ENCODE measurements around the gene CCER1. TPM values are rescaled to one million over a fixed set of nuclear protein-coding genes. Genes with fewer than 3 reads are reported as not detected.
"Not testable (repeated sequence)": the region's sequence is repeated elsewhere in the genome, so short reads cannot be mapped to it uniquely, and the experiment has no call there.

Gene CCER1, protein sequence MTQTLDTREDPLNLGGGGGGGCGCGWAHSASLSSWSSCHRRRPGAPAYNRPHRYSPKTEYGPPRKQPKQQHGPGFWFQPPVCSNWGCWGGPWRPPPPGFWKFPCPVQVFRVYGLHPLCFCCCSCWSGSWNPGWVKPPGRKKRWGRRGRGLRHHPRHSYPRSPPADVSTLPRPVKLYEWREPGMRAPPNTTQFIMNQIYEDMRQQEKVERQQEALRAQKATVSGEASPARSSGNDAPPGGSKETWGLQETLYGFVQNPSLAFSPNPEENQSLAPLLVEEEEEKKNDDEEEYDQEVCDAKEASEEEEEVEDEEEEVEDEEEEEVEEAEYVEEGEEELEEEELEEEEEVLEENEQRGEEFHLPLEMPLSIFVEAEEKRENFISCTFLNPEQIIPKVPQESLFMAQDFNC
- not detected for total RNA-seq
- long read RNA-seq, result 0 reads

DNA sequence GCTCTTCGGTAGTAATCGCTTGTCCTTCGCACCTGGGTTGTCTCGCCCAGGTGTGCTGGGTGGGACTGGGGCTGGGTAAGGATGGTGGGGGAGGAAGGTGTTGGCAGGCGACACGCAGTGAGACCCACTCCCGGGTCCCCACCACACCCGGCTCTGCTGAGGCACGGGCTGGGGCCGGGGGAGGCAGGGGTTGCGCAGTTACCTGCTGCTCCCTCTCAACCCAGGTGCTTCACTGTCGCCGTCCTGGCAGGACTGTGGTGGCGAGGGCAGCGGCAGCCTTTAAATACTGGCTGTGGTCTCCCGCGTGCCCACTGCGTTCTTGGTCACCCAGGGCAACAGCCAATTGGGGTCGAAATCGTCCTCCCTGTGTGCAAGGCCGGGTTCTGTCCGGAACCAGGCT, at the start of gene CCER1:
TSS of gene CCER1 (minus strand) at position 256 of the 400 bp plus-strand sequence. CDS start 434 bp downstream, outside the sequence.
- intact Hi-C loops (cut with DNase I), result no loop called here
- ATAC-seq (no peak), DNase-seq (no peak)

DNA sequence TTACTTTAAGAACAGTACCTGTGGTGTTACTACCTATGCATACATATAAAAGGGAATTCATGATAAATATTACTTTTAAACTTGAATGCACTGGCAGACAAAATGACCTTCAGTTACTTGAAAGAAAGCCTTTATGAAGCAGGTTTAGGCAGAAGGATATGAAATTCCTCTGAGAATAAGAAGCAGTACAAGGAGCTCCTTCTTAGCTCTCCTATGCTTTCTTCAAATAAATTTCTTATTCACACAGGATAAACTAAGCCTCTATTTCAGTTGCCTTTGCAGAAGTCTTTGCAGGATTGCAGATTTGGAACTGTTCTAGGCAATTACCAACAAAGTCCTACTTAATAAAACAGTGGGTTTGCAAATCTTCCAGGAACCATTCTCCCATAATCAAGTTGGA, 48.8 kb upstream of the CCER1 start:
- no peak for ATAC-seq
- intact Hi-C loops (cut with DNase I), result no loop called here

DNA sequence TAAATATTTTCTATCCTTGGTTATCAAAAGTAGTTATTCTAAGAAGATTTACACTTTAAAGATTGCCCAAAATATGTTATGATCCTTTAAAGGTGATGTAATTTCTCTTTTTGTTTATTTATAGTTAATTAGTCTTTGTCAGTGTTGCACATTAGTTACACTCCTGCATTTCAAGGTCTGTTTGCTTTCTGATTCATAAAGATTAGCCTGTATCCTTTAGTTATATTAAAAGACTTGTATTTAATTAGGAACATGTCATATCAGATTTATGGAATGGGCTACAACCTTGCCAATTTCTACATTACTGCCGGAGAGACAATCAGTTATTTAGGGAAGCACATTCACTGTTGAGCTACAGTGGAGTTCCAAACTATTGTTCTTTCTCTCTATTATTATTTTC, 46.3 kb upstream of the CCER1 start:
- DNase-seq (no peak), ATAC-seq (no peak)
- intact Hi-C loops (cut with DNase I), result no loop called here

More for the DNA sequence above, 48.8 kb upstream of the CCER1 start:
- no peak for DNase-seq

DNA sequence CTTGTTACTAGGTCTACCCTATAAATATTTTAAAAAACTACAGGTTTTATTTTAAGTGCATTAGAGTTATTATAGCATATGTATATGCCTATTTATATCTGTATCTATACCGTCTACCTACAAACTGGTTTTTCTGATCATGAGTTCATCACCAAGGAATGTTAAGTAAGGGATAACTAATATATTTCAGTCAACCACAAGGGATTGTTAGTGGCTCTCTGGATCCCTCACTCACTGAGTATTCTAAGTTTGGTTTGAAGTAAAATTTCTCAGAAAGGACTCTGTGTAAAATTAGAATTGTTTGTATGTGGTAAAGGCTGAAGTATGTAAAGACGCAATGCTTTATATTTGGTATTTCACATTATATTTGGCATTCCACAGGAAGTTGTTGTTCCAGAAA, 45.0 kb upstream of the CCER1 start:
- ATAC-seq (no peak), DNase-seq (no peak)
- intact Hi-C loops (cut with DNase I), result no loop called here

DNA sequence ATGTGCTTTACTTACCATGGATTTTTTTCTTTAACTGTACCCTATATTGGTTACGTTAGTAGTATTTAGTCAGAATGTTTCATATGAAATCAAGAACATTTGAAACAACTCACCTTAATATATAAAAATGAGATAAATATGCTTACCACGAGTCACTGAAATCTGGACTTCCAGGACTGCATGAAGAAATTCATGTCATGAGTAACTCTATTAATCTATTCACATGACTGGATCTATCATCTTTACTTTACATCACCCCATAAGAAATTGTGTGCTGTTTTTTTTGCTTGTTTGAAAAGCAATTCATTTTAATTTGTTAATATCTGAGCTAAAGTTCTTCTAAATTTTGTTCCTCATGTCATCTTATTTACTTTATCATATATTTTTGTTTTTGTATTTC, 44.6 kb upstream of the CCER1 start:
- DNase-seq, result no peak

DNA sequence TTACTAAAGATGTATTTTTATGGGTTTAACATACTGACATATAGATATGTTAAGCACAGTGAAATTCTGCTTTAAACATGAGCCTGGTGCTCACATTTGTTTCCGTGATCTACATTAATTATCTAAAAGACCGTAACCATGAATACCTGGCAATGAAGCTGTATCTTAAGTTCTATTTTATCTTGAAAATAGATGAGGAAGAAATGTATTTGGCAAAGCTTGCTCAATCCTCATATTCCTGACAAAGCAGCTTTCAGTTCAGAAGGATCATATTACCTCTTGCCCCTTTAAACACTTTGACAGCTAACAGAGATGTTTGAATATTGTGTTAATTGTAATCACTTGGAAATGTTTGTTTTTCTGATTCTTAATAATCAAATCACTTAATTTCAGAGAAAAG, 40.0 kb upstream of the CCER1 start:
- no peak for DNase-seq
- ATAC-seq, result no peak
- intact Hi-C loops (cut with DNase I), result no loop called here

More for the DNA sequence above, 44.6 kb upstream of the CCER1 start:
- ATAC-seq, result no peak
- intact Hi-C loops (cut with DNase I), result no loop called here

DNA sequence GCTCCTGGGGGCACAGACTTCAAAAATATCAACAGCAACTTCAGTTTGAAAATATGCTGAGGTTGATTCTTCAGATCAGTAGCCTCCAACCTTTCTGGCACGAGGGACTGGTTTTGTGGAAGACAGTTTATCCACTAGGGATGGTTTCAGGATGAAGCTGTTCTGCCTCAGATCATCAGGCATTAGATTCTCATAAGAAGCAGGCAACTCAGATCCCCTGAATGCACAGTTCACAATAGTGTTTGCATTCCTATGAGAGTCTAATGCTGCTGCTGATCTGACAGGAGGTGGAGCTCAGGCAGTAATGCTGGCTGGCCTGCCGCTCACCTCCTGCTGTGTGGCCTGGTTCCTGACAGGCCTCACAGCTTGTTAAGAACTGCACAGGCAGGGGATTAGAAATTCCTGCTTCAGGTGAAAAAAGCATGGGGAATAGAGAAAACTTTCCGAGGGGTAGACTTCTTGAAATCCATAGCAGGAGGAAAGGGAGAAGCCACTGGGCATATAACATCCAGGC, 37.0 kb upstream of the CCER1 start:
- no peak for ATAC-seq
- intact Hi-C loops (cut with DNase I), result no loop called here
- no peak for DNase-seq

DNA sequence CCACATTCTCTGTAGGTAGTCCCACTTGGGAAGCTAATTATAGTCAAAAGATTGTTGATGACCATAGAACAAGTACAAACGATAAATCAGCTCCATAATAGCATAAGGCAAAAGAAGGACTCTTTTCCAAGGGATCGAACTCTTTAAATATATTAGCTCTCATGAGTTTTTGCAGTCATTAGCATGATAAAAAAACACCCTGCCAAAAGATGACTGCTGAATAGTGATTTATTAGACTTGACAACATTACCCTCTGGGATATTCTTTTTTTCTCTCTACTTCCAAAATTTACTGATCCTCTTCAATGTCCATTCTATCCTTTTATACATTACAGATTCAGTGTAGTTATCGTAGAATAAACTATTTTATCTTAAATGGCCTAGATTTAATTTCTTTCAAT, 35.6 kb upstream of the CCER1 start:
- ATAC-seq (no peak), DNase-seq (no peak)
- intact Hi-C loops (cut with DNase I), result no loop called here

DNA sequence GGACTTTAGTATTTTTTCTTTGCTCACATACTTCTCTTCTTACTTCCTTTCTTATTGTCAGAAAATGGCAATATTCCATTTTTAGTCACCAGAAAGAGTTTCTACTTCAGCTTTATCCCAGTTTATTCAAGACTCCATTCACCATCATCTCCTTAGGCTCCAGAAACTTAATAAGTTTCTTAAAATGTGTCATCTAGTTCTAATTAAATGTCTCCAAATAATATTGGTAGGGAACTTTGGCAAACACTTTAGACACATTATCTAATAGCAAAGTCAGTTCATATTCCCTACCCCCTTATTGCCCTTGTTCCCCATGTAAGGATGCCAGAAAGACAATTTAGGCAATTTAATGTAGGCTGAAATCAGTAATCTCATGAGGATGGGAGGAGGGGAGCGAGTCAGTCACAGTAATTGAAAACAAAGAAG, 34.7 kb upstream of the CCER1 start:
- intact Hi-C loops (cut with DNase I), result no loop called here
- ATAC-seq (peak; percentile 77 to 85), DNase-seq (no peak)

DNA sequence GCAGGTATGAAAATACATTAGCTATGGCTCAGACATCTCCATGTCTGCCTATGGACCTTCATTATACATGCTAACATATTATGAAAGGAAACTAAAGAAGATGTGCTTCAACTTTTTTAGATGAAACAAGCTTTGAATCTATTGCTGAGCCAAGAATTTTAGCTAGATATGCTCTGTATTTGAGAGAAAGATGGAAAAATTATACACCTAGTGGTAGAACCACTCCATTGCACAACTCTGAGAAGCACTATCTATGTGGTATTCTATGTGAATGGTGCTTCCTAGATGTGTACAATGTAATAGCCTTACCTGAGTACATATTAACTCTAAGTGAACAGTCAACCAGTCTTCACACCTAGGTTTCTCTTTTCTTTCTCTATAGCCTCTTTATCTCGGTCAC, 32.5 kb upstream of the CCER1 start:
- DNase-seq (no peak), ATAC-seq (no peak)
- intact Hi-C loops (cut with DNase I), result no loop called here

DNA sequence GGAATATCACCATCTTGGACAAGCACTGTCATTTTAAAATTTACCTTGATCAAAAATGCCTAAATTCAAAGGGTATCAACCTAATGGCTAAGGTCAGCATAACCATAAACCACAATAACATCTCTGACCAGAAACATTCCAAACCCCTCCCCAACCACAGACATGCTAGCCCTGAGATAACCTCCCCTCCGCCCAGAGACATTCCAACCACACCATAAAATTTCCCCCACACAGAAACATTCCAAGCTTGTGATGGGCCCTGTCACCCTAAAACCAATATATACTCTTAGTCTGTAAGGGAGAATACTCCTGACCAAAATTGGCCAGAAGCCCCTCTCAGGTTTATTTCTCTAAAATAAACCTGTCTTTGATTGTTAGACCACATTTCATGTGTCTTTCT, 32.1 kb upstream of the CCER1 start:
- ATAC-seq (no peak), DNase-seq (no peak)
- intact Hi-C loops (cut with DNase I), result no loop called here

DNA sequence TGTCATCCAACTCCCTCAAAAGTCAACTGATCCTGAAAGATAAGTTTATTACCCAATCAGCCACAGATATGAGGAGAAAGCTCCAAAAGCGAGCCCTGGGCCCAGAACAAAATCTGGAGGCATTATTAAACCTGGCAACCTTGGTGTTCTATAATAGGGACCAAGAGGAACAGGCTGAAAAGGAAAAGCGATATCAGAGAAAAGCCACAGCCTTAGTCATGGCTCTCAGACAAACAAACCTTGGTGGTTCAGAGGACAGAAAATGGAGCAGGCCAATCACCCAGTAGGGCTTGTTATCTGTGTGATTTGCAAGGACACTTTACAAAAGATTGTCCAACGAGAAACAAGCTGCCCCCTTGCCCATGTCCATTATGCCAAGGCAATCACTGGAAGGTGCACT, 30.4 kb upstream of the CCER1 start:
- ATAC-seq; DNase-seq; intact Hi-C loops (cut with DNase I): not testable (repeated sequence)

DNA sequence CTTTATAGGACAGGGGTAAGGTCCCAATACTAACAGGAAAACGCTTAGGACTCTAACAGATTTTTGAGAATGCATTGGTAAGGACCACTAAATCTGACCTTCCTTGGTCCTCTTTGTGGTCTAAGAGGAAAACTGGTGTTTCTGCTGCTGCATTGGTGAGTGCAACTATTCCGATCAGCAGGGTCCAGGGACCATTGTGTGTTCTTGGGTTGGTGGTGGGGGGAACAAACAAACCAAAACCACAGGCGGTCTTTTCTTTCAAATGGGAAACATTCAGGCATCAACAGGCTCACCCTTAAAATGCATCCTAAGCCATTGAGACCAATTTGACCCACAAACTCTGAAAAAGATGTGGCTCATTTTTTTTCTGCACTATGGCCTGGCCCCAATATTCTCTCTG, 29.1 kb upstream of the CCER1 start:
- ATAC-seq (no peak), DNase-seq (no peak)
- intact Hi-C loops (cut with DNase I), result no loop called here

DNA sequence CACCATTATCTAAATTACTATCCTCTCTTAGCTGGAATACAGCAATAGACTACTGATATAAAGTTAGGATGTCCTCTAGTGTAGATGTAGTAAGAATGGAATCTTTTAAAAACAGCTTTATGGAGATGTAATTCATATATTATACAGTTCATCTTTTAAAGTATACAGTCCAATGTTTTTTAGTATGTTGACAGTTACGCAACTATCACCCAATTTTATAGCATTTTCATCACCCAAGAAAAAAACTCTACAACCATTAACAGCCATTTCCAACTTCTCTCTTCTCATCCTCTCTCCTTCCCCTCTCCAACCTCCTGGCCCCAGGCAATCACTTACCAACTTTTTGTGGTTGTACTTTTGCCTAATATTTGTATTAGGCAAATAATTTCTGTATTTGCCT, 27.2 kb upstream of the CCER1 start:
- DNase-seq (no peak), ATAC-seq (no peak)
- intact Hi-C loops (cut with DNase I), result no loop called here

DNA sequence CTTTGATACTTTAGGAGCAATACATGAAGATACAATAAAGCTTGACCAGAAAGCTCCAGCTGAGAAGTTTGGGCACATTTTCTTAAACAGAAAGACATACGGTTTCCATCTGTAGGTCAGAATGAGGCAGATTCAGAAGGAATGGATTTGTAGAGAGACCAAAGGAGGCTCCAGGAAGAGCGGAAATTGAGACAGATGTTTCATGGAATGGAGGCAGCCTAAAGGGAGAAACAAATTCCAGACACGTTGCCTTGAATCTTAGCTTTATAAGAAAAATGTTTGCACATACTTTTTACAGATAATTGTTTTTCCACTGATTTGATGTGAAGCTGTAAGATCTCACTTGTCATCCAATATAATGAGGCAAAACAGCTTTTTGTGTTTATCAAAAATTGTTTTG, 25.0 kb upstream of the CCER1 start:
- peak in 1 of 2 donors; percentile 72 for ATAC-seq
- DNase-seq, result no peak
- intact Hi-C loops (cut with DNase I), result loop anchor here (5.0 to 10.0 kb wide), 3 partner anchors 127 to 377 kb away; no protein-coding TSS in a partner anchor

DNA sequence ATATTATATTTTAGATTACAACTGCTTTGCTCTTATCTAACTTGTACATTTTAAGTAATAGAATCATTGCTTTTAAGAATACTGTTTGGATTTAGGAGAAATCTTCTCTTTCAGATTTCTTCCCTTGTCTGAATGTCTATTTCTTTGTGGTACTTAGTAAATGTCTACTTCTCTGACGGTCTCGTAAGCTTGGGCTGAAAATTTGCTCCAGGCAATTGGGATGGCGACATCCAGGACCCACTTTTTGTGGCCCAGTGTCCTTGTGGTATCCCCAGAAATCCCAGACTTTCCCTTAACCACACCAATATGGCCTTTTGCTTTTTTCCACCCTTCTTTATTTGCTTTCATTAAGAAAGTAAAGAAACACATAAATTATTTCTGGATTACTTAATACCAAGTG, 24.0 kb upstream of the CCER1 start:
- ATAC-seq (no peak), DNase-seq (no peak)
- intact Hi-C loops (cut with DNase I), result loop anchor here (5.0 to 10.0 kb wide), 3 partner anchors 128 to 378 kb away; no protein-coding TSS in a partner anchor

DNA sequence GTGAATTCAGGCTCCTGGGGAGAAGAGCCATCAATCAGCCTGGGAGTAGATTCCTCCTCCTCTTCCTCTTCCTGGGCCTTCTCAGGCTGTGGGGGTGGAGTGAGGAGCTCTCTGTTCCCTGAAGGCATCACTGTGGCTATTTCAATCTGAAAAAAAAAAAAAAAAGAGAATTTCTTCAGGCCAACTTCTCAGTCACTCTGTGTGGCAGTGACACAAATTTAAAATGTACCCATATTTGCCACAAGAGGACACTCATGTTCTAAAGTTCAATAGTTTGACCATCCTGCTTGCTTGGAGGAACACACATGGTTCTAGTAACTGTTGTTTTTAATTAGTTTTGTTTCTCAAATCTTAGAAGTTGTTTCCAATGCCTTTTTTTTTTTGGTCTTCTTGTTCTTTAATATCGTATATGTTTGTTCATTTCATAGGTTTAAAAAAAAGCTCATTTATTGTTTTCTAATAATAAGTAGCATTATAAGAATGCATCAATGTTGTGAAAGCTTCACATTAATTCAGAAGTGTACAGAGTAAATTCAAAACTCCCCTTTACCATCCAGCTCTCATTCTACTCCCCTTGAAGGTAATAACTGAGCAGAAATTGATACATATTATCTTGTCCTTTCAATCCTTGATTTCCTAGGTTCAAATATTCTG, 23.3 kb upstream of the CCER1 start:
- no peak for DNase-seq
- intact Hi-C loops (cut with DNase I), result loop anchor here (5.0 to 10.0 kb wide), 3 partner anchors 129 to 379 kb away; no protein-coding TSS in a partner anchor
- ATAC-seq, result peak; percentile 79 to 84

DNA sequence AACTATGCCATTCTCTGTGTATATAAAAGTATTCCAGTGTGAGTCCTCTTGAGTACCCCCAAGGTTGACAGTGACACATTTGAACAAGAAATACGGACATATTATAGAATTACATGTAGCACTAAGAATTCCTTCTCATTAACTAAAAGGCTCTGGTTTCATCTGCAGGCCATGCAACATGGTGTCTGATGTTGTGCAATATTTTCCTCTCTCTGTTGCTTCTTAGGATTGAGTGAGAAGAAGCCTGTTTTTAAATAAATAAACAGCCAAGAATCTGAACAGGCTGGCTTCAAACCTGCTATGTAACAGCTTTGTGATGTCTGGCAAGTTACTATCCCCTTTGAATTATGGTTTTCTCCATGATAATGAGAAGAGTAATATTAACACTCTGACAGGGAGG, 22.2 kb upstream of the CCER1 start:
- intact Hi-C loops (cut with DNase I), result loop anchor here (5.0 to 10.0 kb wide), 3 partner anchors 130 to 380 kb away; no protein-coding TSS in a partner anchor
- DNase-seq (no peak), ATAC-seq (no peak)

DNA sequence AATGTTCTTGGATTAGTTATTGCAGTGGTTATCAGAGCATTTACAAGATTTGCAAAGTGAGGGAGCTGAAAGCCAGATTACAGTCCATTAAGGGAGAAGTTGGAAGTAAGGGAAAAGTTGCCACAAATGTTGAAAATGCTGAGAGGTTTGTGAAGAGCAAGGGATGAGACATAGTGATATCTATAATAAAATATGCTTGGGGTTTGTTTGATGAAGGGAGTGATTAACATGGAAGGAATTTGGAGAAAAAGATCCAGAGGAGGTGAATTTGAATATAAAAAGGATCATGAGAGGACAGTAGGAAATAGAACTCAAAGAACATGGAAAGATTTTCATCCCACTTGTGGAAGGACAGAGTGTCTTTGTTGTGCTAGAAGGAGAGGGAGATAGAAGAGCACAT, 19.3 kb upstream of the CCER1 start:
- ATAC-seq (no peak), DNase-seq (no peak)
- intact Hi-C loops (cut with DNase I), result loop anchor here in 1 of 2 donors (10.0 kb wide), 1 partner anchor 371 kb away; no protein-coding TSS in a partner anchor

DNA sequence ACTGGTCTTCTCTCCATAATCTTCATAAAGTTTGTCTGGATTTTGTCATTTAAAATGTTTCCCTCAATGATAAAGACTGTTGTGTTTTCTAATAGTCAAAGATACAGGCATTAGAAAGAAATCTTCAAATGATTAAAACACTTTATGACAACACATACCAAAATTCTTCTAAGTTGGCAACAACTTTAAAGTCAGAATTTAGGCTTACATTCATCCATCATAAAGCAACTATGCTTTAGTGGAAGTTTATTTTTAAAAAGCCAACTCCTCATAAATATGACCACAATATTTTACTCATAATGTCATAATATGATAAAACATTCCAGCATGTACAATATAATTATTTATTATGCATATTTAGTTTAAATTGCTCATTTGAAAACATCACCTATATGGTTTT, 17.2 kb upstream of the CCER1 start:
- DNase-seq (no peak), ATAC-seq (no peak)
- intact Hi-C loops (cut with DNase I), result loop anchor here in 1 of 2 donors (10.0 kb wide), 1 partner anchor 373 kb away; no protein-coding TSS in a partner anchor

Data from left cardiac atrium (tissue), 4 donors.